ENCODE measurements around the gene KLRK1.
"Not testable (repeated sequence)": the region's sequence is repeated elsewhere in the genome, so short reads cannot be mapped to it uniquely, and the experiment has no call there.

KLRK1 gene

GRCh38 chr12:10354502-10354901, 35.3 kb downstream of the KLRK1 start:
- Mint-ChIP-seq H3K9me3 (peaks cover 32% of the 10 kb centered on the region), H3K4me3 (no peak overlapping the region)

GRCh38 chr12:10354071-10354470, 35.8 kb downstream of the KLRK1 start:
- Mint-ChIP-seq H3K9me3 (peaks cover 32% of the 10 kb centered on the region), H3K36me3 (ENCODE audit: low read depth) (peaks cover 6% of the 10 kb centered on the region), H3K4me3 (no peak overlapping the region), H3K4me1 (no peaks in the 10 kb centered on the region), H3K27me3 (ENCODE audit: low read depth) (no peaks in the 10 kb centered on the region), H3K27ac (no peak overlapping the region)
- TF ChIP-seq, protein P1, sequence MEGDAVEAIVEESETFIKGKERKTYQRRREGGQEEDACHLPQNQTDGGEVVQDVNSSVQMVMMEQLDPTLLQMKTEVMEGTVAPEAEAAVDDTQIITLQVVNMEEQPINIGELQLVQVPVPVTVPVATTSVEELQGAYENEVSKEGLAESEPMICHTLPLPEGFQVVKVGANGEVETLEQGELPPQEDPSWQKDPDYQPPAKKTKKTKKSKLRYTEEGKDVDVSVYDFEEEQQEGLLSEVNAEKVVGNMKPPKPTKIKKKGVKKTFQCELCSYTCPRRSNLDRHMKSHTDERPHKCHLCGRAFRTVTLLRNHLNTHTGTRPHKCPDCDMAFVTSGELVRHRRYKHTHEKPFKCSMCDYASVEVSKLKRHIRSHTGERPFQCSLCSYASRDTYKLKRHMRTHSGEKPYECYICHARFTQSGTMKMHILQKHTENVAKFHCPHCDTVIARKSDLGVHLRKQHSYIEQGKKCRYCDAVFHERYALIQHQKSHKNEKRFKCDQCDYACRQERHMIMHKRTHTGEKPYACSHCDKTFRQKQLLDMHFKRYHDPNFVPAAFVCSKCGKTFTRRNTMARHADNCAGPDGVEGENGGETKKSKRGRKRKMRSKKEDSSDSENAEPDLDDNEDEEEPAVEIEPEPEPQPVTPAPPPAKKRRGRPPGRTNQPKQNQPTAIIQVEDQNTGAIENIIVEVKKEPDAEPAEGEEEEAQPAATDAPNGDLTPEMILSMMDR (IDR thresholded peaks at IDR 0.05; ENCODE audit: unreplicated experiment in 3 of 3) = no peak

More at GRCh38 chr12:10354502-10354901, 35.3 kb downstream of the KLRK1 start:
- peaks cover 6% of the 10 kb centered on the region for H3K36me3 Mint-ChIP-seq (ENCODE audit: low read depth)
- H3K27me3 Mint-ChIP-seq (ENCODE audit: low read depth) = no peaks in the 10 kb centered on the region
- TF ChIP-seq, protein P1 (IDR thresholded peaks at IDR 0.05; ENCODE audit: unreplicated experiment in 3 of 3) = no peak
- H3K27ac Mint-ChIP-seq = no peak overlapping the region
- H3K4me1 Mint-ChIP-seq = no peaks in the 10 kb centered on the region

- H3K27ac Mint-ChIP-seq; H3K4me3 Mint-ChIP-seq; H3K4me1 Mint-ChIP-seq; H3K27me3 Mint-ChIP-seq (ENCODE audit: low read depth); H3K36me3 Mint-ChIP-seq (ENCODE audit: low read depth): not testable (repeated sequence)
- H3K9me3 Mint-ChIP-seq = peaks cover 34% of the 10 kb centered on the region
Observed at GRCh38 chr12:10351457-10351856, 38.4 kb downstream of the KLRK1 start.

DNA sequence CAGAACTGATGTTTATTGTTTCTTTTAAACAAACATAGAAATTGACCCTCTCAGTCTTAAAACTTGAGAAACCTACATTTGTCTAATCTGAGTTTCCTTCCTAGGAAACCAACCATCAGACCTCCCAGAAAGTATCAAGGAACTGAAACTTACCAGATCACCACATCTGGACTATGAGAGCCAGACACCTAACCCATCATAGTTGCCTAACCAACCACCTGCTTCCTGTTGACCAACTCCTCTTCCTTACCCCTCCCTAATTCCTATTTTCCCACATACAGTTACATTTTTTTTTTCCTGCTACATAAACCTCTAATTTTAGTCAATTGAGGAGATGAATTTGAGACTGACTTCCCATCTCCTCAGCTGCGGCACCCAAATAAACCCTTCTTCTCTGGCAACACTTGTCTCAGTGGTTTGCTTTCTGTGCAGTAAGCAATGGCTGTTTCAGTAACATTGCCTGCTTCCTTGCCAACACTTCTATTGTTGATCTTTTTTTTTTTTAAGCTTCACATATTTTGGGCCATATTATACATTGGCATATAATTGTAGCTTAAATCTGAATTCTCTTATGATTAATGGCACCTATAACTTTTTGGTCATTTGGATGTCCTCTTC, 47.8 kb downstream of the KLRK1 start:
- Mint-ChIP-seq H3K27me3 (ENCODE audit: low read depth) (no peaks in the 10 kb centered on the region), H3K4me1 (no peaks in the 10 kb centered on the region), H3K9me3 (peaks cover 5% of the 10 kb centered on the region), H3K4me3 (no peak overlapping the region), H3K36me3 (ENCODE audit: low read depth) (no peaks in the 10 kb centered on the region), H3K27ac (no peak overlapping the region)
- TF ChIP-seq, protein P1 (IDR thresholded peaks at IDR 0.05; ENCODE audit: unreplicated experiment in 3 of 3) = no peak

DNA sequence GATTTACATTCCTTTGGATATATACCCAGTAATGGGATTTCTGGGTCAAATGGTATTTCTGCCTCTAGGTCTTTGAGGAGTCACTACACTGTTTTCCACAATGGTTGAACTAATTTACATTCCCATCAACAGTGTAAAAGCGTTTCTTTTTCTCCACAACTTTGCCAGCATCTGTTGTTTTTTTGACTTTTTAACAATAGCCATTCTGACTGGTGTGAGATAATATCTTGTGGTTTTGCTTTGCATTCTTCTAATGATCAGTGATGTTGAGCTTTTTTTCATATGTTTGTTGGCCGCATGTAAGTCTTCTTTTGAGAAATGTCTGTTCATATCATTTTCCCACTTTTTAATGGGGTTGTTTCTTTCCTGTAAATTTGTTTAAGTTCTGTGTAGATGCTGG, 48.9 kb downstream of the KLRK1 start:
- not testable (repeated sequence) for H3K27me3 Mint-ChIP-seq (ENCODE audit: low read depth)

DNA sequence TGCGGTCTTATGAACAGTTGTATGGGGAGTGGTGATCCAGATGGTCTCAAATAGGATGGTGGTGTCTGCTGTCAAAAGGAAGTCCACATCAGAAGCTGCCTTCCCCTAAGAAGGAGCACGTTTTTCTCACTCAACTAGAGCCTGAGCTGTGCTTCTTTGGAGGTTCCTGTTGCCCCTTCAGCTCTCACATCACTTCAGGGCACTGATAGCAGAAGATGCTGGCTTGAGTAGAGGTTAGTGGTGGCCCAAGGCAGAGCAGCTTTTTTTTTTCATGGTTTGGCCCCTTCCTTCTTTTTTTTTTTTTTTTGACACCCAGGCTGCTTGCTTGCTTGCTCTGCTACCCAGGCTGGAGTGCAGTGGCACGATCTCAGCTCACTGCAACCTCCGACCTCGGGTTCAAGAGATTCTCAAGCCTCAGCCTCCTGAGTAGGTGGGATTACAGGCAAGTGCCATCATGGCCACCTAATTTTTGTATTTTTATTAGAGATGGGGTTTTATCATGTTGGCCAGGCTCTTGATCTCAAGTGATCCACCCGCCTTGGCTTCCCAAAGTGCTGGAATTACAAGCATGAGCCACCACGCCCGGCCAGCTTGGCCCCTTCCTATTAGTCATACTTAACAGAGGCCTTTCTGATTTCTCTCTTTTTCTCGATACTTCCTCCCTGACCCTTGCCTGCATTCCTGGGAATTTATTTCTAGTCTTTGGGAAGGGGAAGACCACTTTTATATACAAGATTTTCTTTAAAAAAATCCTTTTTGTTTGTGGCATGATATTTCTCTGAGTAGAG, 50.6 kb downstream of the KLRK1 start:
- H3K9me3 Mint-ChIP-seq = peaks cover 5% of the 10 kb centered on the region
- no peaks in the 10 kb centered on the region for H3K4me1 Mint-ChIP-seq
- H3K27me3 Mint-ChIP-seq (ENCODE audit: low read depth) = no peaks in the 10 kb centered on the region

More for the DNA sequence above, 48.9 kb downstream of the KLRK1 start:
- not testable (repeated sequence) for H3K9me3 Mint-ChIP-seq; H3K36me3 Mint-ChIP-seq (ENCODE audit: low read depth); H3K4me1 Mint-ChIP-seq; H3K27ac Mint-ChIP-seq; H3K4me3 Mint-ChIP-seq

GRCh38 chr12:10338470-10338869, 51.4 kb downstream of the KLRK1 start:
- not testable (repeated sequence) for H3K27ac Mint-ChIP-seq; H3K4me1 Mint-ChIP-seq; H3K27me3 Mint-ChIP-seq (ENCODE audit: low read depth); H3K4me3 Mint-ChIP-seq; H3K36me3 Mint-ChIP-seq (ENCODE audit: low read depth); H3K9me3 Mint-ChIP-seq

More for the DNA sequence above, 50.6 kb downstream of the KLRK1 start:
- TF ChIP-seq, protein P1 (IDR thresholded peaks at IDR 0.05; ENCODE audit: unreplicated experiment in 3 of 3) = no peak
- Mint-ChIP-seq H3K36me3 (ENCODE audit: low read depth) (no peaks in the 10 kb centered on the region), H3K27ac (no peak overlapping the region), H3K4me3 (no peak overlapping the region)

DNA sequence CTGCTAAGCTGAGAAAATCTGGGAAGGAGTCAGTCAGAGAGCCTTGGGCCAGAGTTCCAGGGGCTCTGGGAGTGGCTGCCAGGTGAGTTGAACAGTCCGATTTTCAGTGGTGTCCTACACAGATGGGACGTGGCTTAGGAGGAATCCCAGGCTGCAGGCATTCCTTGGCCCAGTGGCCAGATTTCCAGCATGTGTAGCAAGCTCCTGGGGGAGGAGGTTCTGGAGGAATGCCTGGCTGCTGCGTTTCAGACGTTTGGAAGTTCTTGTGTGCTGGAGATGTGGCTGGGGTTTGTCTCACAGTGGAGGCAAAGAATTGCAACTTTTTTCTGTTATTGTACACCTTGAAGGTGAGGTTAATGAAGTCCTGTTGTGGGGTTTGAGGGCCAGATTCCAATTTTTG, 53.6 kb downstream of the KLRK1 start:
- not testable (repeated sequence) for H3K36me3 Mint-ChIP-seq (ENCODE audit: low read depth); H3K4me1 Mint-ChIP-seq; H3K4me3 Mint-ChIP-seq; H3K27me3 Mint-ChIP-seq (ENCODE audit: low read depth); H3K27ac Mint-ChIP-seq; H3K9me3 Mint-ChIP-seq
